ENCODE measurements around the gene MIEF1.

Gene MIEF1

GRCh38 chr22:39496131-39496838 is 5.8 kb upstream of the MIEF1 start:
- Histone ChIP-seq H3K4me3 (ENCODE audit: low read depth, low read length) (no peak overlapping the region), H3K27me3 (ENCODE audit: insufficient read depth, low read depth, severe bottlenecking) (no peaks in the 10 kb centered on the region), H3K9me3 (ENCODE audit: severe bottlenecking) (no peaks in the 10 kb centered on the region), H3K36me3 (no peaks in the 10 kb centered on the region), H3K27ac (peak overlapping the region; percentile 34)
- peak; percentile 86 for DNase-seq
- peak; percentile 89 for TF ChIP-seq CTCF (IDR thresholded peaks at IDR 0.05; ENCODE audit: low read depth, low read length)

- DNase-seq, result no peak
- no peaks in the 10 kb centered on the region for H3K9me3 ChIP-seq (ENCODE audit: severe bottlenecking)
- H3K27me3 ChIP-seq (ENCODE audit: insufficient read depth, low read depth, severe bottlenecking), result no peaks in the 10 kb centered on the region
- no peak overlapping the region for H3K27ac ChIP-seq
- no peaks in the 10 kb centered on the region for H3K36me3 ChIP-seq
- TF ChIP-seq CTCF (IDR thresholded peaks at IDR 0.05; ENCODE audit: low read depth, low read length), result no peak
- H3K4me3 ChIP-seq (ENCODE audit: low read depth, low read length), result no peak overlapping the region
These were observed 4.7 kb upstream of the MIEF1 start for GRCh38 chr22:39497429-39497828.

- H3K27ac ChIP-seq, result no peak overlapping the region; the same call in 1 of the 2 replicates
- peaks cover under 1% of the 10 kb centered on the region; the same call in 1 of the 2 replicates for H3K36me3 ChIP-seq
- no peak for TF ChIP-seq CTCF (IDR thresholded peaks at IDR 0.05; ENCODE audit: low read depth, low read length)
- DNase-seq, result no peak
- H3K4me3 ChIP-seq (ENCODE audit: low read depth, low read length), result no peak overlapping the region
- H3K9me3 ChIP-seq (ENCODE audit: severe bottlenecking), result no peaks in the 10 kb centered on the region
- no peaks in the 10 kb centered on the region for H3K27me3 ChIP-seq (ENCODE audit: insufficient read depth, low read depth, severe bottlenecking)
These were observed 3.7 kb upstream of the MIEF1 start for GRCh38 chr22:39498368-39498767.

- H3K27me3 ChIP-seq (ENCODE audit: insufficient read depth, low read depth, severe bottlenecking), result no peaks in the 10 kb centered on the region
These were observed 3.3 kb upstream of the MIEF1 start for GRCh38 chr22:39498802-39499201.

GRCh38 chr22:39500101-39500500 is 2.0 kb upstream of the MIEF1 start:
- no peaks in the 10 kb centered on the region for H3K27me3 ChIP-seq (ENCODE audit: insufficient read depth, low read depth, severe bottlenecking)
- no peak for DNase-seq
- H3K9me3 ChIP-seq (ENCODE audit: severe bottlenecking), result no peaks in the 10 kb centered on the region
- peaks cover 18% of the 10 kb centered on the region for H3K36me3 ChIP-seq
- H3K4me3 ChIP-seq (ENCODE audit: low read depth, low read length), result no peak overlapping the region
- peak overlapping the region; percentile 94 for H3K27ac ChIP-seq
- no peak for TF ChIP-seq CTCF (IDR thresholded peaks at IDR 0.05; ENCODE audit: low read depth, low read length)

More at GRCh38 chr22:39498802-39499201, 3.3 kb upstream of the MIEF1 start:
- DNase-seq, result no peak
- Histone ChIP-seq H3K9me3 (ENCODE audit: severe bottlenecking) (no peaks in the 10 kb centered on the region), H3K36me3 (peaks cover 5% of the 10 kb centered on the region), H3K4me3 (ENCODE audit: low read depth, low read length) (no peak overlapping the region), H3K27ac (no peak overlapping the region; the same call in 1 of the 2 replicates)
- no peak for TF ChIP-seq CTCF (IDR thresholded peaks at IDR 0.05; ENCODE audit: low read depth, low read length)
